Activated T-cell treated with anti-CD3 and anti-CD28 coated beads for 24 hours (primary cell): ENCODE results near the gene PIGS.

Source experiments
- DNase-seq: peaks from one replicate; pipeline ENCODE4 v3.0.0-alpha.2; 2020; ENCODE audit warnings: low read depth

The PIGS gene

DNA sequence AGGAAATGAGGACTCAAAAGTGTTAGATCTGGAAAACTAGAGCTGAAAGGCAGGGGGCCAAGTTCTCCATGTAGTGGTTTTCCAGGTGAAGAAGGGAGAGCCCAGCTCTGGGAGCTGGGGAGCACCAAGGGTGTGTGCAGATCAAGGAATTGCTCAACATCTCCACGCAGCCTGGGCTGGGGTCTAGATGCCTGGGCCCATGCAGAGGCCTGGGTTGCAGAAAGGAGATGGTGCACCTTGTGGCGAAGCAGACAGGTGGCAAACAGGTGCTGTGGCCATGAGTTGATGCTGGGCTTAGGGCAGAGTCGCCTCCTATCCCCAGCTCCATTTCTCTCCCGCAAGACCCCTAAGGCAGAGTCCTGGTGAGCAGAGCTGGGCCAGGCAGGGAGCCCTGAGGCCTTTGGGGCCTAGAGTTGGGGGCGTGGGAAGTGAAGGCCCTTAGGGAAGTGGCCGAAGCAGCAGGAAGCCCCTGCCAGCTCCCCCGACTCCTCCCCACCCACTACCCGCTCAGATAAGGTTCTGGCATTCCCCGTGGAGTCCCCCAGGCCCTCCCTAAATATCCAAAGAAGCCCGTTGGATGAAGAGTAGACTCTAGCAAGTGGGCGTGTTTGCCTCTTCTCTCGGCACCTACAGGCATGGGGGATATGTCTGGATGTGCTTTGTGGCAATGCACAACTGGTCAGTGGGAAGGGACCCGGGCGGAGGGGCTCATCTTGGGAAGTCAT, 64.4 kb downstream of the PIGS start:
- DNase-seq = no peak

GRCh38 chr17:28505986-28506665, 65.2 kb downstream of the PIGS start, which contains the start of gene FOXN1:
Gene FOXN1, plus strand, starts transcription at chr17:28506348. Its CDS starts 17,622 bp downstream, at chr17:28523970.
- no peak for DNase-seq

DNA sequence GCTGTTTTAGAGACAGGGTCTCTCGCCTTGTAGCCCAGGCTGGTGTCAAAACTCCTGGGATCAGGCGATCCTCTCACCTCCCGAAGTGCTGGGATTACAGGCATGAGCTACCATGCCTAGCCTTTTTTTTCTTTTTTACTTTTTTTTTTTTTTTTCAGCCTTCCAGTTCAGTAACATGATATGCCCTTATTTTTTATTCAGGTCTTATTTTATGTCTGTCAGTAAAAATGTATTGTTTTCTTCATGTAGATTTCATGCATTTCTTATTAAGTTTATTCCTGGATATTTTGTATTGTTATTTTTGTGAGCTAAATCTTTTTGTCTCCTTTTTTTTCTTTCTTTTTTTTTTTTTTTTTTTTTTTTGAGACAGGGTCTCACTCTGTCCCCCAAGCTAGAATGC, 67.9 kb downstream of the PIGS start:
- DNase-seq = no peak
